Natural killer cell treated with Interleukin-12 subunit alpha and Interleukin-12 subunit beta and Interleukin-15 and Interleukin-18, amount 100 ng/mL, for 72 hours (primary cell): Measurements from ENCODE around the gene NLN. TPM values are rescaled to one million over a fixed set of nuclear protein-coding genes. Genes with fewer than 3 reads are reported as not detected.
"Not testable (repeated sequence)": the region's sequence is repeated elsewhere in the genome, so short reads cannot be mapped to it uniquely, and the experiment has no call there.

Experiments
- ATAC-seq, 2 donors: fragments of 150-1000 bp; cut with Tn5 transposase in 1 of 2; sonication (Bioruptor Pico), chemical (Tn5 transposase) in 1 of 2; 2 replicates each; pipeline ENCODE4 v1.10.0; 2021
- DNase-seq: peaks from one replicate; pipeline ENCODE4 v3.0.0; 2022; ENCODE audit warnings: low spot score
- H3K27ac Mint-ChIP-seq, 2 donors: 1 replicate in 1 of 2; 2 replicates in 1 of 2; pipeline ENCODE4 v1.8.0; 2022; ENCODE audit warnings: mixed read lengths in 2 of 2, mild to moderate bottlenecking in 1 of 2, moderate library complexity in 1 of 2
- H3K27me3 Mint-ChIP-seq, 2 donors: 1 replicate in 1 of 2; 2 replicates in 1 of 2; pipeline ENCODE4 v1.8.0; 2022; ENCODE audit warnings: mixed read lengths in 2 of 2
- H3K36me3 Mint-ChIP-seq: one replicate; pipeline ENCODE4 v1.8.0; 2022; ENCODE audit warnings: mixed read lengths
- H3K4me1 Mint-ChIP-seq, 2 donors: 1 replicate in 1 of 2; 2 replicates in 1 of 2; pipeline ENCODE4 v1.8.0; 2022; ENCODE audit warnings: low read depth in 2 of 2, mixed read lengths in 2 of 2, mild to moderate bottlenecking in 1 of 2
- H3K4me3 Mint-ChIP-seq: one replicate; pipeline ENCODE4 v1.8.0; 2022; ENCODE audit warnings: mixed read lengths
- H3K9me3 Mint-ChIP-seq: 2 replicates; pipeline ENCODE4 v1.8.0; 2022; ENCODE audit warnings: mixed read lengths
- total RNA-seq, 2 donors: library from RNA; stranded (reverse); gene quantifications; one replicate each; pipeline ENCODE4 v1.2.3, GENCODE V29; 2022

The NLN gene
- 10 to 100 TPM in 1 of 2 donors, 1 to 10 TPM in 1; 8.7 to 39.4 TPM for total RNA-seq

- Mint-ChIP-seq H3K4me1 (peaks cover 14 to 15% of the 10 kb centered on the region in 2 donors), H3K9me3 (no peaks in the 10 kb centered on the region), H3K4me3 (peak within 1 kb of the TSS; percentile 95), H3K27me3 (peaks cover 7 to 9% of the 10 kb centered on the region in 2 donors), H3K27ac (peak within 1 kb of the TSS; percentile 69 to 80), H3K36me3 (no peaks in the 10 kb centered on the region)
- DNase-seq (peak; percentile 90), ATAC-seq (peak; percentile 100)
These were observed at the start of gene NLN, which contains the start of gene SGTB for GRCh38 chr5:65721720-65722574. Gene NLN, plus strand, starts transcription at chr5:65722205. Its CDS starts 169 bp downstream, at chr5:65722374. Gene SGTB, minus strand, starts transcription at chr5:65722109. Its CDS starts 1,302 bp downstream, at chr5:65720807.

DNA sequence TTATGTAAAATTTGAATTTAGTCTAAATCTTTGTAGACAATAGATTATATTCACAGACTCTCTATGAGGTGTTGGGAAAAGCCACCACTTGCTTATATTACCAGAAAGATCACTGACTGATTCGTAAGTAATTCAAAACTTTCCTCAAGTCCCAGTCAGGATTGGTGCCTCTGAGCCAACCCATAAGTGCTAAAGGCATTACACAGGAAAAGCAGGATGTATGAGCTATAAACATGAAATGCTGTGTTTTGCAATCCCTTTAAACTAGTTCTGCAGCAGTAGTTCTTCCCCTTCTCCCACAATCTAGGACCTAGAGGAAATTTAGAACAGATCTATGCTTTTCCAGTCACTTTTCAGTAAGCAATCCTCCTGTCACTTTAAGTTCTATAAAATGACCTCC, 49.2 kb upstream of the NLN start:
- H3K4me3 Mint-ChIP-seq: no peak overlapping the region
- H3K27ac Mint-ChIP-seq: no peak overlapping the region
- H3K9me3 Mint-ChIP-seq: no peaks in the 10 kb centered on the region
- no peak for ATAC-seq
- peaks cover 10% of the 10 kb centered on the region for H3K36me3 Mint-ChIP-seq
- DNase-seq: no peak
- peaks cover 0 to 5% of the 10 kb centered on the region in 2 donors for H3K4me1 Mint-ChIP-seq
- no peaks in the 10 kb centered on the region for H3K27me3 Mint-ChIP-seq

GRCh38 chr5:65674749-65675148, 47.3 kb upstream of the NLN start:
- Mint-ChIP-seq H3K4me1 (peaks cover under 1 to 5% of the 10 kb centered on the region in 2 donors), H3K9me3 (no peaks in the 10 kb centered on the region), H3K36me3 (peaks cover 12% of the 10 kb centered on the region), H3K27ac (no peak overlapping the region), H3K4me3 (no peak overlapping the region), H3K27me3 (no peaks in the 10 kb centered on the region)
- ATAC-seq: no peak
- DNase-seq: no peak

DNA sequence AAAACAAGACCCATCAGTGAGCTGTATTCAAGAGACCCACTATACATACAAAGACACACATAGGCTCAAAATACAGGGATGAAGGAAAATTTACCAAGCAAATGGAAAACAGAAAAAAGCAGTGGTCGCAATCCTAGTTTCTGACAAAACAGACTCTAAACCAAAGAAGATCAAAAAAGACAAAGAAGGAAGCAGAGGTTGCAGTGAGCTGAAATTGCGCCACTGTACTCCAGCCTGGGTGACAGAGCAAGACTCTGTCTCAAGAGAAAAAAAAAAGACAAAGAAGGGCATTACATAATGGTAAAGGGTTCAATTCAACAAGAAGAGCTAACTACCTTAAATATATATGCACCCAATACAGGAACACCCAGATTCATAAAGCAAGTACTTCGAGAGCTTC, 45.9 kb upstream of the NLN start:
- DNase-seq, ATAC-seq, H3K27me3 Mint-ChIP-seq, H3K4me3 Mint-ChIP-seq, H3K9me3 Mint-ChIP-seq, H3K4me1 Mint-ChIP-seq, H3K27ac Mint-ChIP-seq: not testable (repeated sequence)
- H3K36me3 Mint-ChIP-seq: peaks cover 15% of the 10 kb centered on the region

GRCh38 chr5:65682148-65682547, 39.9 kb upstream of the NLN start:
- H3K9me3 Mint-ChIP-seq: no peaks in the 10 kb centered on the region
- H3K4me1 Mint-ChIP-seq: peaks cover 0 to 3% of the 10 kb centered on the region in 2 donors
- ATAC-seq: no peak
- H3K4me3 Mint-ChIP-seq: no peak overlapping the region
- H3K27me3 Mint-ChIP-seq: no peaks in the 10 kb centered on the region
- peaks cover 11% of the 10 kb centered on the region for H3K36me3 Mint-ChIP-seq
- no peak overlapping the region for H3K27ac Mint-ChIP-seq
- no peak for DNase-seq

- H3K4me1 Mint-ChIP-seq: no peaks in the 10 kb centered on the region
- no peak overlapping the region for H3K27ac Mint-ChIP-seq
- no peak overlapping the region for H3K4me3 Mint-ChIP-seq
- H3K36me3 Mint-ChIP-seq: peaks cover 7% of the 10 kb centered on the region
- no peaks in the 10 kb centered on the region for H3K27me3 Mint-ChIP-seq
- H3K9me3 Mint-ChIP-seq: no peaks in the 10 kb centered on the region
- DNase-seq (no peak), ATAC-seq (no peak)
These were observed 28.9 kb upstream of the NLN start for GRCh38 chr5:65693121-65693520.

- H3K4me3 Mint-ChIP-seq: no peak overlapping the region
- DNase-seq (no peak), ATAC-seq (no peak)
- no peaks in the 10 kb centered on the region for H3K4me1 Mint-ChIP-seq
- peaks cover 12% of the 10 kb centered on the region for H3K36me3 Mint-ChIP-seq
- no peaks in the 10 kb centered on the region for H3K27me3 Mint-ChIP-seq
- no peak overlapping the region for H3K27ac Mint-ChIP-seq
- H3K9me3 Mint-ChIP-seq: no peaks in the 10 kb centered on the region
These were observed 26.7 kb upstream of the NLN start for GRCh38 chr5:65695162-65695755.

GRCh38 chr5:65695896-65696295, 26.1 kb upstream of the NLN start:
- no peak for DNase-seq
- H3K9me3 Mint-ChIP-seq: no peaks in the 10 kb centered on the region
- H3K27ac Mint-ChIP-seq: no peak overlapping the region
- no peaks in the 10 kb centered on the region for H3K27me3 Mint-ChIP-seq
- no peak overlapping the region for H3K4me3 Mint-ChIP-seq
- ATAC-seq: no peak
- no peaks in the 10 kb centered on the region for H3K4me1 Mint-ChIP-seq
- peaks cover 9% of the 10 kb centered on the region for H3K36me3 Mint-ChIP-seq

- Mint-ChIP-seq H3K4me1 (no peaks in the 10 kb centered on the region), H3K27ac (no peak overlapping the region), H3K36me3 (peaks cover 7% of the 10 kb centered on the region), H3K27me3 (no peaks in the 10 kb centered on the region), H3K9me3 (no peaks in the 10 kb centered on the region), H3K4me3 (no peak overlapping the region)
- no peak for ATAC-seq
- no peak for DNase-seq
These were observed 25.1 kb upstream of the NLN start for GRCh38 chr5:65696892-65697291.

DNA sequence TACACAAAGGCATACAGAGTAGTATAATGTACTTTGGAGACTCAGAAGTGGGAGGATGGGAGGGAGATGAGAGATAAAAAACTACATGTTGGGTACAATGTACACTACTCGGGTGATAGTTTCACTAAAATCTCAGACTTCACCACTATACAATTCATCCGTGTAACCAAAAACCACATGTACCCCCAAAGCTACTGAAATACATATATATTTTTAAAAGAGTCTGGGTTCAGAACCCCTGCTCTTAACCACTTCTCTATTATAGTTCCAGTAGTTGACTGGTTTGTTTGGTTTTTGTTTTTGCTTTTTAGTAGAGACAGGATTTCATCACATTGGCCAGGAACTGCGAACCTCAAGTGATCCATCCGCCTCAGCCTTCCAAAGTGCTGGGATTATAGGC, 22.7 kb upstream of the NLN start:
- peaks cover 7% of the 10 kb centered on the region for H3K36me3 Mint-ChIP-seq
- no peak overlapping the region for H3K27ac Mint-ChIP-seq
- no peaks in the 10 kb centered on the region for H3K27me3 Mint-ChIP-seq
- no peak overlapping the region for H3K4me3 Mint-ChIP-seq
- H3K9me3 Mint-ChIP-seq: no peaks in the 10 kb centered on the region
- no peak for ATAC-seq
- no peak for DNase-seq
- H3K4me1 Mint-ChIP-seq: no peaks in the 10 kb centered on the region

- Mint-ChIP-seq H3K27me3 (no peaks in the 10 kb centered on the region), H3K27ac (no peak overlapping the region)
These were observed 20.0 kb upstream of the NLN start for GRCh38 chr5:65702036-65702435.

GRCh38 chr5:65704621-65705239, 17.3 kb upstream of the NLN start:
- Mint-ChIP-seq H3K36me3 (no peaks in the 10 kb centered on the region), H3K27me3 (no peaks in the 10 kb centered on the region), H3K9me3 (no peaks in the 10 kb centered on the region), H3K4me3 (no peak overlapping the region), H3K4me1 (no peaks in the 10 kb centered on the region), H3K27ac (no peak overlapping the region)
- ATAC-seq: no peak
- DNase-seq: no peak

More at GRCh38 chr5:65702036-65702435, 20.0 kb upstream of the NLN start:
- DNase-seq: no peak
- Mint-ChIP-seq H3K4me3 (no peak overlapping the region), H3K9me3 (no peaks in the 10 kb centered on the region), H3K4me1 (no peaks in the 10 kb centered on the region), H3K36me3 (peaks cover 7% of the 10 kb centered on the region)
- ATAC-seq: no peak

DNA sequence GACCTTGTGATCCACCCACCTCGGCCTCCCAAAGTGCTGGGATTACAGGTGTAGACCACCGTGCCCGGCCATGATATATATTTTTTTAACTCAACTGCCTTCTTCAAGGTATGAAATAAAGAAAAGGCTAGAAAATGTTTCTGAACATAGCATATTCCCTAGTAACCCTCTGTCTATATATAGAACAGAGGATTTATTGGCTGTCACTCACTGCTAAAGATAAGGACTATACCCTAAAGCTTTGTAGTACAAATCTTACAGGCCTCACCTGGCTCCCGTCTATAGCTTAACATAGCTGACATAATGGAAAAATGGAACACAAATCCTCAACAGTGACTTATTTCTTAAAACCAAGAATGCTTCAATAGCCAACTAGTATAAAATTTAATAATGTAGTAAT, 14.3 kb upstream of the NLN start:
- Mint-ChIP-seq H3K27ac (no peak overlapping the region), H3K9me3 (no peaks in the 10 kb centered on the region), H3K36me3 (no peaks in the 10 kb centered on the region), H3K4me1 (no peaks in the 10 kb centered on the region), H3K27me3 (no peaks in the 10 kb centered on the region), H3K4me3 (no peak overlapping the region)
- DNase-seq (no peak), ATAC-seq (no peak)

- no peaks in the 10 kb centered on the region for H3K4me1 Mint-ChIP-seq
- H3K36me3 Mint-ChIP-seq: no peaks in the 10 kb centered on the region
- no peak overlapping the region for H3K4me3 Mint-ChIP-seq
- no peaks in the 10 kb centered on the region for H3K9me3 Mint-ChIP-seq
- no peak overlapping the region for H3K27ac Mint-ChIP-seq
- H3K27me3 Mint-ChIP-seq: no peaks in the 10 kb centered on the region
- DNase-seq: no peak
- ATAC-seq: no peak
These were observed 13.9 kb upstream of the NLN start for GRCh38 chr5:65708145-65708544.
